WTC11 (cell line): ENCODE data around the gene GALNT18.

Experiments used
- ATF2 ChIP-seq: sonication (generic); formaldehyde crosslinking; IDR thresholded peaks from 2 replicates; pipeline ENCODE4 v1.8.1; 2022; ENCODE audit warnings: low read depth, missing genetic modification reagents, borderline replicate concordance
- ERG ChIP-seq: fragments of 250-450 bp; sonication (Bioruptor Pico); IDR thresholded peaks from 2 replicates; pipeline ENCODE4 v1.8.0; 2021; ENCODE audit warnings: mild to moderate bottlenecking
- FOXP1 ChIP-seq: sonication (generic); formaldehyde crosslinking; IDR thresholded peaks from 2 replicates; pipeline ENCODE4 v1.8.0; 2022; ENCODE audit warnings: missing genetic modification reagents, mild to moderate bottlenecking, moderate library complexity, borderline replicate concordance
- IRF2 ChIP-seq: sonication (generic); formaldehyde crosslinking; IDR thresholded peaks from 2 replicates; pipeline ENCODE4 v1.8.0; 2022; ENCODE audit warnings: low read depth, missing genetic modification reagents, borderline replicate concordance
- JUN ChIP-seq: sonication (generic); formaldehyde crosslinking; IDR thresholded peaks from 2 replicates; pipeline ENCODE4 v1.8.0; 2023; ENCODE audit warnings: mild to moderate bottlenecking, missing genetic modification reagents
- MAX ChIP-seq: sonication (generic); formaldehyde crosslinking; IDR thresholded peaks from 2 replicates; pipeline ENCODE4 v1.8.0; 2022; ENCODE audit warnings: mild to moderate bottlenecking, missing genetic modification reagents
- NR3C1 ChIP-seq: sonication (generic); formaldehyde crosslinking; conservative IDR thresholded peaks from 2 replicates; pipeline ENCODE4 v1.8.1; 2023; ENCODE audit warnings: low read depth, mild to moderate bottlenecking, missing genetic modification reagents
- SMAD3 ChIP-seq: sonication (generic); formaldehyde crosslinking; IDR thresholded peaks from 2 replicates; pipeline ENCODE4 v1.8.0; 2022; ENCODE audit warnings: missing genetic modification reagents, mild to moderate bottlenecking, borderline replicate concordance
- TCF7 ChIP-seq: sonication (generic); formaldehyde crosslinking; IDR thresholded peaks from 2 replicates; pipeline ENCODE4 v1.8.0; 2022; ENCODE audit warnings: mild to moderate bottlenecking, low read depth, missing genetic modification reagents, moderate library complexity
- ZNF396 ChIP-seq: fragments of 250-450 bp; sonication (Bioruptor Pico); IDR thresholded peaks from 2 replicates; pipeline ENCODE4 v1.8.0; 2021; ENCODE audit warnings: mild to moderate bottlenecking, moderate library complexity, borderline replicate concordance
- TF ChIP-seq, protein P1 (sequence below): fragments of 200-600 bp; IDR thresholded peaks from 2 replicates; pipeline ENCODE4 v1.8.0; 2022; ENCODE audit warnings: antibody characterized with exemption
- TF ChIP-seq, protein P2 (sequence below): sonication (generic); formaldehyde crosslinking; IDR thresholded peaks from 2 replicates; pipeline ENCODE4 v1.8.0; 2022; ENCODE audit warnings: missing genetic modification reagents
- TF ChIP-seq, protein P3 (sequence below): sonication (generic); formaldehyde crosslinking; IDR thresholded peaks from 2 replicates; pipeline ENCODE4 v1.8.1; 2022; ENCODE audit warnings: missing genetic modification reagents, borderline replicate concordance

GRCh38 chr11:11236498-11237059 is 385.2 kb downstream of the GALNT18 start:
- TF ChIP-seq MAX (CRISPR knock-in tag): no peak
- TF ChIP-seq ATF2 (CRISPR knock-in tag): no peak
- TF ChIP-seq SMAD3 (CRISPR knock-in tag): no peak
- TF ChIP-seq TCF7 (CRISPR knock-in tag): no peak
- no peak for TF ChIP-seq ERG
- no peak for TF ChIP-seq IRF2 (CRISPR knock-in tag)
- TF ChIP-seq, protein P1, sequence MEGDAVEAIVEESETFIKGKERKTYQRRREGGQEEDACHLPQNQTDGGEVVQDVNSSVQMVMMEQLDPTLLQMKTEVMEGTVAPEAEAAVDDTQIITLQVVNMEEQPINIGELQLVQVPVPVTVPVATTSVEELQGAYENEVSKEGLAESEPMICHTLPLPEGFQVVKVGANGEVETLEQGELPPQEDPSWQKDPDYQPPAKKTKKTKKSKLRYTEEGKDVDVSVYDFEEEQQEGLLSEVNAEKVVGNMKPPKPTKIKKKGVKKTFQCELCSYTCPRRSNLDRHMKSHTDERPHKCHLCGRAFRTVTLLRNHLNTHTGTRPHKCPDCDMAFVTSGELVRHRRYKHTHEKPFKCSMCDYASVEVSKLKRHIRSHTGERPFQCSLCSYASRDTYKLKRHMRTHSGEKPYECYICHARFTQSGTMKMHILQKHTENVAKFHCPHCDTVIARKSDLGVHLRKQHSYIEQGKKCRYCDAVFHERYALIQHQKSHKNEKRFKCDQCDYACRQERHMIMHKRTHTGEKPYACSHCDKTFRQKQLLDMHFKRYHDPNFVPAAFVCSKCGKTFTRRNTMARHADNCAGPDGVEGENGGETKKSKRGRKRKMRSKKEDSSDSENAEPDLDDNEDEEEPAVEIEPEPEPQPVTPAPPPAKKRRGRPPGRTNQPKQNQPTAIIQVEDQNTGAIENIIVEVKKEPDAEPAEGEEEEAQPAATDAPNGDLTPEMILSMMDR: no peak
- TF ChIP-seq, protein P2, sequence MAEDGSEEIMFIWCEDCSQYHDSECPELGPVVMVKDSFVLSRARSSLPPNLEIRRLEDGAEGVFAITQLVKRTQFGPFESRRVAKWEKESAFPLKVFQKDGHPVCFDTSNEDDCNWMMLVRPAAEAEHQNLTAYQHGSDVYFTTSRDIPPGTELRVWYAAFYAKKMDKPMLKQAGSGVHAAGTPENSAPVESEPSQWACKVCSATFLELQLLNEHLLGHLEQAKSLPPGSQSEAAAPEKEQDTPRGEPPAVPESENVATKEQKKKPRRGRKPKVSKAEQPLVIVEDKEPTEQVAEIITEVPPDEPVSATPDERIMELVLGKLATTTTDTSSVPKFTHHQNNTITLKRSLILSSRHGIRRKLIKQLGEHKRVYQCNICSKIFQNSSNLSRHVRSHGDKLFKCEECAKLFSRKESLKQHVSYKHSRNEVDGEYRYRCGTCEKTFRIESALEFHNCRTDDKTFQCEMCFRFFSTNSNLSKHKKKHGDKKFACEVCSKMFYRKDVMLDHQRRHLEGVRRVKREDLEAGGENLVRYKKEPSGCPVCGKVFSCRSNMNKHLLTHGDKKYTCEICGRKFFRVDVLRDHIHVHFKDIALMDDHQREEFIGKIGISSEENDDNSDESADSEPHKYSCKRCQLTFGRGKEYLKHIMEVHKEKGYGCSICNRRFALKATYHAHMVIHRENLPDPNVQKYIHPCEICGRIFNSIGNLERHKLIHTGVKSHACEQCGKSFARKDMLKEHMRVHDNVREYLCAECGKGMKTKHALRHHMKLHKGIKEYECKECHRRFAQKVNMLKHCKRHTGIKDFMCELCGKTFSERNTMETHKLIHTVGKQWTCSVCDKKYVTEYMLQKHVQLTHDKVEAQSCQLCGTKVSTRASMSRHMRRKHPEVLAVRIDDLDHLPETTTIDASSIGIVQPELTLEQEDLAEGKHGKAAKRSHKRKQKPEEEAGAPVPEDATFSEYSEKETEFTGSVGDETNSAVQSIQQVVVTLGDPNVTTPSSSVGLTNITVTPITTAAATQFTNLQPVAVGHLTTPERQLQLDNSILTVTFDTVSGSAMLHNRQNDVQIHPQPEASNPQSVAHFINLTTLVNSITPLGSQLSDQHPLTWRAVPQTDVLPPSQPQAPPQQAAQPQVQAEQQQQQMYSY (CRISPR knock-in tag): no peak
- TF ChIP-seq NR3C1 (CRISPR knock-in tag): no peak
- TF ChIP-seq, protein P3, sequence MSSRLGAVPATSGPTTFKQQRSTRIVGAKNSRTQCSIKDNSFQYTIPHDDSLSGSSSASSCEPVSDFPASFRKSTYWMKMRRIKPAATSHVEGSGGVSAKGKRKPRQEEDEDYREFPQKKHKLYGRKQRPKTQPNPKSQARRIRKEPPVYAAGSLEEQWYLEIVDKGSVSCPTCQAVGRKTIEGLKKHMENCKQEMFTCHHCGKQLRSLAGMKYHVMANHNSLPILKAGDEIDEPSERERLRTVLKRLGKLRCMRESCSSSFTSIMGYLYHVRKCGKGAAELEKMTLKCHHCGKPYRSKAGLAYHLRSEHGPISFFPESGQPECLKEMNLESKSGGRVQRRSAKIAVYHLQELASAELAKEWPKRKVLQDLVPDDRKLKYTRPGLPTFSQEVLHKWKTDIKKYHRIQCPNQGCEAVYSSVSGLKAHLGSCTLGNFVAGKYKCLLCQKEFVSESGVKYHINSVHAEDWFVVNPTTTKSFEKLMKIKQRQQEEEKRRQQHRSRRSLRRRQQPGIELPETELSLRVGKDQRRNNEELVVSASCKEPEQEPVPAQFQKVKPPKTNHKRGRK (CRISPR knock-in tag): no peak
- no peak for TF ChIP-seq FOXP1
- no peak for TF ChIP-seq JUN (CRISPR knock-in tag)
- TF ChIP-seq ZNF396 (CRISPR knock-in tag): no peak
